Measurements from ENCODE around the gene NOL11.
A peak's percentile ranks its signal among the peaks of the same experiment; 100 is the strongest.

NOL11 gene

DNA sequence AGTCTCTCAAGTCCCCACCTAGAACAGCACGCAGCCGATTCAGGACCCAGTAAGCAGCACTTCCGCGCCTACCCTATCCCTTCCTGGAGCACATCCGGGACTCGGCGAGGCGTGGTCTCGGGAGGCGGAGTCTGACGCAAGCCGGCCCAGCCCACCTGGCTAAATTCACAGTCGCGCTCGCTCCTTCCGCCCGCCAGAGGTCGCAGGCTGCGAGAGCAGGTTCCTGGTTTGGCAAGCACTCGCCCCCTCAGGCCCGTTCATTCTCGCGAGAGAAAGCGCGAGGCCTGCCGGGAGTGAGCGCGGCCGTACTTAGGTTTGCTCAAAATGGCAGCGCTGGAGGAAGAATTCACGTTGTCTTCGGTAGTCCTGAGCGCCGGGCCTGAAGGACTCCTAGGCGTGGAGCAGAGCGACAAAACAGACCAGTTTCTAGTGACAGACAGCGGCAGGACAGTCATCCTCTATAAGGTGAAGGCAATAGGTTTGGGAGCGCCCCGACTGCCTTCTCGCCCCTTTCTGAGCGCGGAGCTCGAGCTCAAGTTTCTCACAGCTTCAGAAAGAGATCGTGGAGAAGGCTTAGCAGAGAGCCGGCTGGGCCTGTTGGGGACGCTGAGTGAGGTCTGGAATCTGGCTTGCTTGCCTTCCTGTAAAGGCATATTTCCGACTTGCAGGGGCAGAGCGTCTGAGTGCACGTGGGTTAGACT, at the start of gene NOL11 (continued):
- TF ChIP-seq ZNF530 (tag by site-specific recombination; IDR thresholded peaks at IDR 0.05; ENCODE audit: low read depth): 0 out of 2 replicates have a peak, but pooled peaks have one; percentile 79
- TF ChIP-seq ZNF660 (tag by site-specific recombination; IDR thresholded peaks at IDR 0.05): peak; percentile 71
- TF ChIP-seq ZBTB7A (tag by site-specific recombination; IDR thresholded peaks at IDR 0.05; ENCODE audit: low read depth): no peak
- peak; percentile 54; the same call in 1 of the 2 replicates for TF ChIP-seq ZBTB21 (tag by site-specific recombination; IDR thresholded peaks at IDR 0.05)
- no peak for TF ChIP-seq SCRT1 (tag by site-specific recombination; IDR thresholded peaks at IDR 0.05; ENCODE audit: borderline replicate concordance)
- TF ChIP-seq ZBTB20 (tag by site-specific recombination; IDR thresholded peaks at IDR 0.05): peak; percentile 24; the same call in 1 of the 2 replicates
- TF ChIP-seq, protein P1, sequence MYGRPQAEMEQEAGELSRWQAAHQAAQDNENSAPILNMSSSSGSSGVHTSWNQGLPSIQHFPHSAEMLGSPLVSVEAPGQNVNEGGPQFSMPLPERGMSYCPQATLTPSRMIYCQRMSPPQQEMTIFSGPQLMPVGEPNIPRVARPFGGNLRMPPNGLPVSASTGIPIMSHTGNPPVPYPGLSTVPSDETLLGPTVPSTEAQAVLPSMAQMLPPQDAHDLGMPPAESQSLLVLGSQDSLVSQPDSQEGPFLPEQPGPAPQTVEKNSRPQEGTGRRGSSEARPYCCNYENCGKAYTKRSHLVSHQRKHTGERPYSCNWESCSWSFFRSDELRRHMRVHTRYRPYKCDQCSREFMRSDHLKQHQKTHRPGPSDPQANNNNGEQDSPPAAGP (tag by site-specific recombination; IDR thresholded peaks at IDR 0.05): peak; percentile 74; the same call in 1 of the 2 replicates
- peak; percentile 83 for TF ChIP-seq ZFHX2 (tag by site-specific recombination; conservative IDR thresholded peaks at IDR 0.05)
- peak; percentile 93 for TF ChIP-seq KLF8 (tag by site-specific recombination; IDR thresholded peaks at IDR 0.05)
- no peak for TF ChIP-seq GFI1B (tag by site-specific recombination; IDR thresholded peaks at IDR 0.05)
- 0 out of 2 replicates have a peak, but pooled peaks have one; percentile 37 for TF ChIP-seq GLIS1 (tag by site-specific recombination; IDR thresholded peaks at IDR 0.05)
- TF ChIP-seq OVOL3 (tag by site-specific recombination; IDR thresholded peaks at IDR 0.05): peak; percentile 80
- no peak for TF ChIP-seq KLF7 (tag by site-specific recombination; IDR thresholded peaks at IDR 0.05; ENCODE audit: borderline replicate concordance)
- TF ChIP-seq ZNF202 (tag by site-specific recombination; IDR thresholded peaks at IDR 0.05; ENCODE audit: borderline replicate concordance): no peak
- no peak for TF ChIP-seq ZNF175 (tag by site-specific recombination; IDR thresholded peaks at IDR 0.05)
- no peak for TF ChIP-seq HOXD13 (CRISPR knock-in tag; IDR thresholded peaks at IDR 0.05; ENCODE audit: borderline replicate concordance)
- no peak for TF ChIP-seq ZNF670 (tag by site-specific recombination; IDR thresholded peaks at IDR 0.05; ENCODE audit: low read depth)
- peak; percentile 84 for TF ChIP-seq SP7 (tag by site-specific recombination; IDR thresholded peaks at IDR 0.05)
- TF ChIP-seq, protein P2, sequence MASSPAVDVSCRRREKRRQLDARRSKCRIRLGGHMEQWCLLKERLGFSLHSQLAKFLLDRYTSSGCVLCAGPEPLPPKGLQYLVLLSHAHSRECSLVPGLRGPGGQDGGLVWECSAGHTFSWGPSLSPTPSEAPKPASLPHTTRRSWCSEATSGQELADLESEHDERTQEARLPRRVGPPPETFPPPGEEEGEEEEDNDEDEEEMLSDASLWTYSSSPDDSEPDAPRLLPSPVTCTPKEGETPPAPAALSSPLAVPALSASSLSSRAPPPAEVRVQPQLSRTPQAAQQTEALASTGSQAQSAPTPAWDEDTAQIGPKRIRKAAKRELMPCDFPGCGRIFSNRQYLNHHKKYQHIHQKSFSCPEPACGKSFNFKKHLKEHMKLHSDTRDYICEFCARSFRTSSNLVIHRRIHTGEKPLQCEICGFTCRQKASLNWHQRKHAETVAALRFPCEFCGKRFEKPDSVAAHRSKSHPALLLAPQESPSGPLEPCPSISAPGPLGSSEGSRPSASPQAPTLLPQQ (tag by site-specific recombination; IDR thresholded peaks at IDR 0.05): 0 out of 2 replicates have a peak, but pooled peaks have one; percentile 44
- no peak for TF ChIP-seq ZNF366 (tag by site-specific recombination; conservative IDR thresholded peaks at IDR 0.05)
- 0 out of 2 replicates have a peak, but pooled peaks have one; percentile 25 for TF ChIP-seq ZBTB1 (tag by site-specific recombination; IDR thresholded peaks at IDR 0.05)
- peak; percentile 83; the same call in 1 of the 2 replicates for TF ChIP-seq ZNF501 (tag by site-specific recombination; IDR thresholded peaks at IDR 0.05)
- TF ChIP-seq ZNF391 (tag by site-specific recombination; IDR thresholded peaks at IDR 0.05; ENCODE audit: borderline replicate concordance, low read depth): peak; percentile 44; the same call in 1 of the 2 replicates
- 0 out of 2 replicates have a peak, but pooled peaks have one; percentile 25 for TF ChIP-seq KLF1 (tag by site-specific recombination; IDR thresholded peaks at IDR 0.05)
- no peak for TF ChIP-seq ZNF239 (tag by site-specific recombination; IDR thresholded peaks at IDR 0.05)
- no peak for TF ChIP-seq ZNF529 (tag by site-specific recombination; IDR thresholded peaks at IDR 0.05; ENCODE audit: insufficient replicate concordance)
- TF ChIP-seq ZNF146 (tag by site-specific recombination; IDR thresholded peaks at IDR 0.05): 0 out of 2 replicates have a peak, but pooled peaks have one; percentile 20
- no peak for TF ChIP-seq ZNF266 (tag by site-specific recombination; IDR thresholded peaks at IDR 0.05; ENCODE audit: low read depth)
- TF ChIP-seq ZBTB8A (tag by site-specific recombination; IDR thresholded peaks at IDR 0.05): peak; percentile 42; the same call in 1 of the 2 replicates
- TF ChIP-seq, protein P3, sequence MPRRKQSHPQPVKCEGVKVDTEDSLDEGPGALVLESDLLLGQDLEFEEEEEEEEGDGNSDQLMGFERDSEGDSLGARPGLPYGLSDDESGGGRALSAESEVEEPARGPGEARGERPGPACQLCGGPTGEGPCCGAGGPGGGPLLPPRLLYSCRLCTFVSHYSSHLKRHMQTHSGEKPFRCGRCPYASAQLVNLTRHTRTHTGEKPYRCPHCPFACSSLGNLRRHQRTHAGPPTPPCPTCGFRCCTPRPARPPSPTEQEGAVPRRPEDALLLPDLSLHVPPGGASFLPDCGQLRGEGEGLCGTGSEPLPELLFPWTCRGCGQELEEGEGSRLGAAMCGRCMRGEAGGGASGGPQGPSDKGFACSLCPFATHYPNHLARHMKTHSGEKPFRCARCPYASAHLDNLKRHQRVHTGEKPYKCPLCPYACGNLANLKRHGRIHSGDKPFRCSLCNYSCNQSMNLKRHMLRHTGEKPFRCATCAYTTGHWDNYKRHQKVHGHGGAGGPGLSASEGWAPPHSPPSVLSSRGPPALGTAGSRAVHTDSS (tag by site-specific recombination; IDR thresholded peaks at IDR 0.05): peak; percentile 6; the same call in 1 of the 2 replicates
- TF ChIP-seq ZFP37 (tag by site-specific recombination; IDR thresholded peaks at IDR 0.05): 0 out of 2 replicates have a peak, but pooled peaks have one; percentile 85
- peak; percentile 76 for TF ChIP-seq SP2 (tag by site-specific recombination; IDR thresholded peaks at IDR 0.05)
